Fibroblast of skin of back (primary cell): ENCODE data around the gene SPSB1.

Source experiments
- DNase-seq: peaks from one replicate; pipeline ENCODE4 v3.0.0-alpha.2; 2013

Gene SPSB1

GRCh38 chr1:9302745-9303524 lies 10.2 kb downstream of the SPSB1 start:
- DNase-seq = peak; percentile 98

DNA sequence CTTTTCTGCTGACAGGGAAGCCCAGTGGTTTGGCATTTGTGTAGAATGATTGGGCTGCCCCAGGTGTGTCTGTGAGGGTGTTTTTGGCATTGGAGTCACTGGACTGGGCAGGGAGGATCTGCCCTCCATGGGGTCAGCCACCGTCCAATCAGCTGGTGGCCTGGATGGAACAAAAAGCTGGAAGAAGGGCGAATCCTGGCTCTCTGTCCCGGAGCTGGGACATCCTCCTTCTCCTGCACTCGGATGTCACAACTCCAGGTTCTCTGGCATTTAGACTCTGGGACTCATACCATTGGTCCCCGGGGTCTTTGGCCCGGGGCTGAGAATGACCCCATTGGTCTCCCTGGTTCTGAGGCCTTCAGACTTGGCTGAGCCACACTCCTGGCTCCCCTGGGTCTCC lies 11.2 kb downstream of the SPSB1 start:
- no peak for DNase-seq

- DNase-seq = no peak
These were observed 12.5 kb downstream of the SPSB1 start for GRCh38 chr1:9305216-9305615.

DNA sequence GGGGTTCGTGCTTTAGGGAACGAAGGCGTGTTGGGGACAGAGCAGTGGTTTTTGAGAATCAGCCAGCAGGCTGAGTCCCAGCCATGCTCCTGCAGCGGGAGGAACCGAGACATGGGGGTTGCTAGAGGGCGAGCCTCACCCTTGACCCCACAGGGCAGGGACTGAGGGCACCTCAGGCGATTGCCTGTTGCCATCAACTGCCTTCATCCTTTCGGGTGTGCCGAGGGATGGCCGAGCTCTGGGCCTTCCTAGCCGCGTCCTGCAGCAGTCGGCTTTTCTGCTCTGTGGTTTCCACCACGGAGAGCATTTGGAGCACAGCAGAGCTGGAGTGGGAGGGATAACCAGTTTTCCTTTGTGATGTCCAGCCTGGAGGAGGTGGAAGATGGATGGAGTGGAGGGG lies 13.3 kb downstream of the SPSB1 start:
- DNase-seq = no peak

DNA sequence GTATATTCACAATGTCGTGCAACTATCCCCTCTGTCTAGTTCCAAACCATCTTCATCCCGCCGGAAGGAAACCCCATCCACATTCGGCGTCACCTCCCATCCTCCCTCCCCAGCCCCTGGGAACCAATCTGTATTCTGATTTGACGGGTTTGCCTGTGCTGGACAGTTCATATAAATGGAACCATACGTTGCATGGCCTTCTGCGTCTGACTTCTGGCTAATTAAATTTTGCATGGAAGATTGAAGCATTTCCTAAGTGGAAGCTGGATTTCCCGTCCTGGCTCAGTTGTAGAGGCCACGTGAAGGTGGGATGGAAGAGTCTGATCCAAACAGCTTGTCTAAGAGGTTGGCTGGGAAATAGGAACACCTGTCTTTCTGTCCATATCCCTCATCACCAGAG lies 14.6 kb downstream of the SPSB1 start:
- no peak for DNase-seq

DNA sequence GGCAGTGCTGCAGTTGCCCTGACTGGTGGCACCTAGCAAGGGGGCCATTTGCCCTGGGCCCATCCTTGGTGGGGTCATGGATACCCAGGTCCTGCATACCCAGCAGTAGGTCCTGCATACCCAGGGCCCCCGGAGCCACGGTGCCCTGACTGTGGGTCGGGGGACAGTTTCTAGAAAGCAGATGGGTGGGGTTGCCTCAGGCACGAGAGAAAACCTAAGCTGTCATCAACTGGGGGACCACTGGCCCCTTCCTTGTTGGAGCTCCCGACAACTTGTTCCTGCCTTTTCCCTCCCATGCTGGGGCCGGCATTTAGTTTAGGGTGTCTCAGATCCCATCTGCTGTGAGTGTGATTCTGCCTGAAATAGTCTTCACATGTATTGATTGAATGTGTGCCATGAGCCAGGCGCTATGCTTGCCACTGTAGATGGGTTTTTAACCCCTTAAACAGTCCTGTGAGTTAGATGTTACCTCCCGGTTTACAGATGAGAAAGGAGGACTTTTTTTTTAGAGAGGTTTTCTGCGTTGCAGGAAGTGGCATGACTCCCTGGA lies 15.6 kb downstream of the SPSB1 start:
- DNase-seq = no peak

DNA sequence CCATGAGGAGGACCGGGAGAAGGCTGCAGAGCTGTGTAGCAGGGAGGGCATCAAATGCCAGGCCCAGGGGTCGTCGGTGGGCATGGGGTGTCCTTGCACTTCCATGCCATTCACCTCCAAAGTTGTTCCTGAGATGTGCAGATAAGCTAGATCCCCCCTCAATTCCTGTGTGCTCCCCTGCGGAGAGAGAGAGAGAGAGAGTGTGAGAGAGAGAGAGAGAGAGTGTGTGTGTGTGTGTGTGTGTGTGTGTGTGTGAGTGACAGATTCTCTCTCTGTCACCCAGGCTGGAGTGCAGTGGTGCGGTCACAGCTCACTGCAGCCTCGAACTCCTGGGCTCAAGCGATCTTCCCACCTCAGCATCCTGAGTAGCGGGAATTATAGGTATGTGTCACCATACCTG lies 16.4 kb downstream of the SPSB1 start:
- no peak for DNase-seq

DNA sequence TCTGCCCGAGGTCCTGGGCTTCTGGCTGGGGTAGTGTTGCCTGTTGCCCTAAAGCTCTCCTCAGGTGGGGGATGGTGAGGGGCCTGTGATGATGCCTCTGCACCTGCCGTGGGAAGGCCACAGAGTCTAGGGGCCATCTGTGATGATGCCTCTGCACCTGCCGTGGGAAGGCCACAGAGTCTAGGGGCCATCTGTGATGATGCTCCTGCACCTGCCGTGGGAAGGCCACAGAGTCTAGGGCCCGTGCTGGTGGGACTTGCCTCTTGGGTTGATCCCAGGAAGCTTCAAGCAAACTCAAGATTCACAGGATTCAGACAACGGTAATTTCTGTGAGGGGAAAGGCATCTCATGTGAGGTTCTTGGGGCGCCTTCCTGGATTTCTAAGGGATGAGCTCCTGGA lies 17.3 kb downstream of the SPSB1 start:
- no peak for DNase-seq

- no peak for DNase-seq
These were observed 18.3 kb downstream of the SPSB1 start for GRCh38 chr1:9311029-9311428.

GRCh38 chr1:9311479-9311878 lies 18.8 kb downstream of the SPSB1 start:
- DNase-seq = no peak

GRCh38 chr1:9312168-9312720 lies 19.6 kb downstream of the SPSB1 start:
- no peak for DNase-seq

- no peak for DNase-seq
These were observed 20.9 kb downstream of the SPSB1 start for GRCh38 chr1:9313576-9313975.

GRCh38 chr1:9314111-9314510 lies 21.4 kb downstream of the SPSB1 start:
- no peak for DNase-seq

DNA sequence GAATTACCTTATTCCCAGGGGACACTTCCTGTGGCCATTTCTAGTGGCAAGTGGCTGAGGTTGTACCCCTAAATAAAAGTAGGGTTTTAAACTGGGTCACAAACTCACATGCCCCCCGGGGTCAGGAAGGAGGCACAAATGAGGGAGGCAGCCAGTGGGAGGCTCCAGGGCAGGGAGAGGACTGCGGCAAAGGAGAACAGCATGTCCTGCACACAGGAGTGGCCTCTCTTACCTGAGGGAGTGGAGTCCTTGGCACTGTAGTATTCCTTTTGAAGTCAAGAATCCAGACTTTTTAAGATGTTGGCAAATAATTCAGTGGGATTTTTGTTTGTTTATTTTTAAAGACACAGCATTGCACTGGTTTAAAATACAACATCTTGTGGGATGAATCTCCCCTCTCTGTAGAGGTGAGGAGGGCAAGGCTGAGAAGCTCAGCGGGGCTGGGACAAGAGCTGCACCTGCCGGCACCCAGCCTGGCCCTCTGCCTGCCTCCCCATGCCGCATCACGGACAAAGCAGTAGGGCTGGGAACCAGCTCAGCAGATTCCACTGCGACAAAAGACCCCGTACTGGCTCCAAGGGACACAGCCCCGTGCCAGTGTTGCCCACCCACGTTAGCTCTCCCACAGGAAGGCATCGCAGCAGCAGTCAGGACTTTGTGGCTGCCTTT lies 22.2 kb downstream of the SPSB1 start:
- no peak for DNase-seq

DNA sequence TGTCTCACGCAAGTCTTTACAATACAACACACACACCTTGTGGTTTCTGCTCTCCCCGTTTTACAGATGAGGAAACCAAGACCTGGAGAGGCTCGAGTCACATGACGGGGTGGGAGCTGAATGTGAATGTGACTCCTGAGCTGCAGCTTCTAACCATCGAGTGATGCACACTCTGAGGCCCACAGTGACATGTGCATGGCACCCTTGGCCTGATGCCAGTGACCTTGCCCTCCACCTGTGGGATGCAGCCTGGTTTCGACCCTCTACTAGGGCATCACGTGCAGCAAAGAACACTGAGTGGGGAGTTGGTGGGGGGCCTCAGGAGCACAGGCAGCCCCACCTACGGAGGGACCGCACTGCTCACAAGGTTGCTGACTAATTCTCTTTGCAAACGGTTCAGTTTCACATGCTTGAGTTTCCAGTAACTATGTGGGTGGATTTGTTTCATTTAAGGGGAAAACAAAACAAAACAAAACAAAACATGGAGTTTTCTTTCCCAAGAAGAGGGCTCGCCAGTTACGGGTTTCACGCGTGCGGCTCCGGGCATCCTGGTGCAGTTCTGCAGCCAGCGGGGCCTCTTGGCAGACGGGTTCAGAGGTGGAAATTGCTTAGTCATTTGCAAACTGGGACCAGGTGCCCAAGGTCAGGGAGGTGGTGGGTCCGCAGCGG lies 22.9 kb downstream of the SPSB1 start:
- peak; percentile 19 for DNase-seq

GRCh38 chr1:9316080-9316444 lies 23.4 kb downstream of the SPSB1 start:
- DNase-seq = no peak

DNA sequence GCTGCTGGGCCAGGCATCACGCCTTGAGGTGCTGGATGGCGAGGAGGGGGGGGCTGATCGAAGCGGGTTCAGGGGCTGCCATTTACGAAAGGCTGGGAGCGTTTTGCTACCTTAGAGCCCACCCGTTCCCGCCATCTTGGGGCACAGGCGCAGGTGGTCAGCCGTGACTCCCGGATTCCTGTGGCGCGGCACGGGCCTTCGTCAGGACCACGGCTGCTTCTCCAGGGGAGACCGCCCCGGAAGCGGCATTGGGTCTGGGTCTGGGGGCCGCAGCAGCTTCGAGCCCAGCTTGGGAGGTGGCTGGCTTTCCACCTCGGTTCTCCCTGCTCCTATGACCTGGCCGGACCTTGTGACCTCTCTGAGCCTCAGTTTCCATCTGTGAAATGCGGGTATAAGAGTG lies 23.8 kb downstream of the SPSB1 start:
- DNase-seq = no peak

GRCh38 chr1:9317072-9317471 lies 24.4 kb downstream of the SPSB1 start:
- DNase-seq = no peak

DNA sequence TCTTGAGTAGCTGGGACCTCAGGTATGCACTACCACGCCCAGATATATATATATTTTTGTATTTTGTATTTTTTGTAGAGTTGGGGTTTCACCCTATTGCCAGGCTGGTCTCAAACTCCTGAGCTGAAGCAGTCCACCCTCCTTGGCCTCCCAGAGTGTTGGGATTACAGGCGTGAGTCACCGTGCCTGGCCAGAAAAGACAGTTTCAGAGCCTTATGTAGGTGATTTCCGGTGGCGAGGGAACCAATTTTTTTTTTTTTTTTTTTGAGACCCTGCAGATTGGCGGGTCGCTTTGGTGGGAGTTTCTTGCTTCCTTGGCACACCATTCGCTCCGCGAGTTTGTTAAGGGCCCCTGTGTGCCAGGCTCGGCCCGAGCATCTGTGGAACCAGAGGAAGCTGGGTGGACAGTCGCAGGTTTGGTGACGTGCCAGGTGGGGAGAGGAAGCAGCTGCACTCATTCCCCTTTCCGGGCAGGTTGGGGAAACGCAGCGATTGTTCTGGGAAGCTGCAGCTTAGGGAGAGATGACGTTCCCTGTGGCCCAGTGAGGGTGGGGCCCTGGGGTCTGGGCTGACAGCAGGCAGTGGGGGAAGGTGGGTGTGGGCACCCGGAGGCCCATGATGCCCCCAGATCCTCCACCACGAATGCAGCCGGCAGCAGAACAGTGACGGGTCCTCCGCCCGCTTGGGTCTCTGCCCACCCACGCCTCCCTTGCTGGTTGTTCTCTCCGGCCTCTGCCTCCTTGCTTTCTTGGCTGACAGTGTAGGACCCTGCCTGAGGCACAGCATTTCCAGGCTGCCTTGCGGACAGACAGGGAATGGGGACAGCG lies 25.1 kb downstream of the SPSB1 start:
- peak; percentile 48 for DNase-seq

DNA sequence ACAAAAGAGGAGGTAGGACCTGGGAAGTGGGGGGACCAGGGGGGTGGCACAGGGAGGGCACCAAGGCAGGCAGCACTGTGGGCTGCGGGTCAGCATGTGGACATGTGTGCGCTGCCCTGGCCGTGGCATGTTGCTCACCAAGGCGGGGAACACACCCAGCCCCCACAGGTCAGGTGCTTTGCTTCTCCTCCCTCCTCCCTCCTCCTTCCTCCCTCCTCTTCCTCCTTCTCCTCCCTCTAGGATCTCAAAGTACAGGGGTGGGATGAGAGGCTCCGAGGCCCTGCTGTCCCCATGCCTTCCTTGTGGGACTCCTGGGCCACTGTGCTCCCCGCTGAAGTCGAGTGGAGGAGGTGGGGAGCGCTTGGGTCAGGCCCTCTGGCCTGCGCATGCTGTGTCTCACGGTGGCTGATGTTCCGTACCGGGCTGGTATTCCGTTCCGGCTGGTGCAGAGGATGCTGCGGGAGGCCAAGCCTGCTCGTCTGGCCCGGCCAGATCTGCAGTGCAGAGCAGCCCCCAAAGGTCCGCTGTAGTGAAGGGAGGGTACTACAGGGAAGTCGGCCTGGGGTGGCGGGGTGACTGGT lies 26.6 kb downstream of the SPSB1 start:
- no peak for DNase-seq

- DNase-seq = no peak
These were observed 27.3 kb downstream of the SPSB1 start for GRCh38 chr1:9319789-9320519.
